RPMI7951 (cell line): ENCODE measurements around the gene RHBDD1. TPM values are rescaled to one million over a fixed set of nuclear protein-coding genes. Genes with fewer than 3 reads are reported as not detected.

Experiments used
- DNase-seq: peaks from one replicate; pipeline ENCODE4 v3.0.0-alpha.2; 2012; ENCODE audit warnings: low read depth
- total RNA-seq: library from RNA; depleted of rRNA; stranded (reverse); fragments of >200 nt; shearing (Covaris generic); gene quantifications from 2 replicates; pipeline ENCODE4 v1.2.3, GENCODE V29; 2014

Gene RHBDD1
- total RNA-seq, 1 experiment from 2014 or later, result 7.9 TPM

DNA sequence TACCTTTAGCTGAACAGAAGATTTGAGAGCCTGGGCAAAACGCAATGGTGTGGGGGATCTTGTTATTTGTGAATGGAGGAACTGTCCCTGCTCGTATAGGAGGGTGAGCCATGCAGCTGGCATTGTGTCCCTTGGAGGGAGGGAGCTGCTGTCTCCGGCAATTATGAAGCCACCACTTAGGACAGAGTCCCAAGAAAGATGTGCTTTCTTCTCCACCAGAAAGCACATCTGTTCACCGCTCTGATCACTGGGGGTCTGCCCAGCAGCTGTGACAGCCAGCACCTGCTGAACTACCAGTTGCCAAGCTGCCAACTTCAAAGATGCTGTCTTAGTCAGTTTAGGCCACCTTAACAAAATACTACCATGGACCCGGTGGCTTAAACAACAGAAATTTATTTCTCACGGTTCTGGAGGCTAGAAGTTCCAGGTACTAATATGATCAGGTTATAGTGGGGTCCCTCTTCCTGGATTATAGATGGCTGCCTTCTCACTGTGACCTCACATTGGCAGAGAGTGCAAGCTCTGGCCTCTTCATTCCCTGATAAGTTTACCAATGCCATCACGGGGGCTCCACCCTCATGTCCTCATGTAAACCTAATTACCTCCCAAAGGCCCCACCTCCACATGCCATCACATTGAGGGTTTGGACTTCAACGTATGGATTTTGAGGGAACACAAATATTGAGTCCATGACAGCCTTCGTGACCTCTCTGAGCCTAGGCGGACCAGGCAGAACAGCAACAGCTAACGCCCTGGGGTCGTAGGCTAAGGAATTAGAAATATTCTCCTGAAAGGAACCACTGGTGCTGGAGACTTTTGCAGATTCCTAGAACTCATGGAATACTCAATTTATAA is 148.3 kb downstream of the RHBDD1 start:
- no peak for DNase-seq

DNA sequence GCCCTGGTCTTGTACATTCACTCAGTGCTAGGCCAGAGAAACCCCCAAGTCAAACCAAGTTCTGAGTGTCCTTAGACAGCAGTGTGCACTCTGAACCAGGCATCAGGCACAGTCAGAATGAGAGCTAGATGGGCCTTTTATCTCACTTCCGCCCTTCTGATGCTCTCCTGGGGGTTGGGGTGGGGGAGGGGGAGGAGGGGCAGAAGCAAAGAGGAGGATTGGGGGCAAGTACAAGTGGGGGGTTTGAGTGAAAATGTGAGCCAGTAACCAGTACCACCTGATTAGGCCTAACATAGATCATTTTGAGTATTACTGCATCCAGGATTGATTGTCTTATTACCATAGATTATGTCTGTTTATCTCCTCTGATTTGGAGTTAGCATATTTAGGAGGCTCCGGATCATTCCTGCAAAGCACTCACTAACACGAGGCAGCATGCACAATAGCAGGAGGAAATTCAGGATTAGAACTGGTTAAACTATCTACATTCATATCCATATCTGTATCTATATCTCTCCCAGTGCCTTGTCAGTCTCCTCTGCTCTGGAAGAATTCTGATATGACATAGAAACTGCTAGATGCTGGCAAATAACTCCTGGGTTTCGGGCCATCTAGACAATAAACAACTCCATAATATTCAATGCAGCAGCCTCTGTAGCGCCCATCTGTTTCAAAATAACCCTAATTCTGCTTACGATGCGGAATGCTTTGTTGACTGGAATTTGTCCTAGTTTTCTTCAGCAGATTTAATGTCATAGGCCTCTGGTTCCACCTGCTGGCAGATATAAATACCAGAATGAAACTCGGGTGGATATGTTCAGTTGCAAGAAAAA is 149.1 kb downstream of the RHBDD1 start:
- DNase-seq, result peak; percentile 73

DNA sequence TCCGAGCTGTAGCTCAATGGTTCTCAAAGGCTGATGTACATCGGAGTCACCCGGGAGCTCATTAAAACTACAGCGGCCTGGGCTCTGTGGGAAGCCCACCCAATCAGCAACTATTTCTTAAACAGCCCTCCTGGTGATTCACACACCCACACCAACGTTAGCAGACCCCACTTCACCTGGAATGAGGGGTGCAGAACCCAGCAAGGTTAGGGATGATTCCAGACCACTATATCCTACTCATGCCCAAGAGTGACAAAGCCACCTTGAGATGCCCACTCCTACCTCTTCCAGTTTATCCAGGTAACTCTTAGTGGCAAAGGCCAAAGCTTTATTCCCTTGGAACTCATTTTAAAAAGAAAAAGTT is 149.7 kb downstream of the RHBDD1 start:
- no peak for DNase-seq

DNA sequence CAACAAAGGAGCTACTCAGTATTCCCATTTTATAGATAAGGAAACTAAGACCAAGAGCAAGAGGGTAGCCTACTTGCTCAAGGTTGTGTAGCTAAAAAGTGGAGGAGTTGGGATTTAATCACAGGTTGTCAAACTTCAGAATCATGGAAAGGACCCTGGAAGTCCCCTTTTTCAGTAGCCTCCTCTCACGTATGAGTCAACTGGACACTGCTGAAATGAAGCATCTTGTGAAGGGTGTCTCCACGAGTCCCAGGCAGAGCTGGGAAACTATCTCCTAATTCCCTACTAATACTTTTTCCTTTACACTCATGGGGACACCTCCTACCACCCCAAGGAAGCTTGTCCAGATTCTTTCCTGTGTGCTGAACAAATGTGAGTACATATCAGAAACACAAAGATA is 155.8 kb downstream of the RHBDD1 start:
- no peak for DNase-seq

DNA sequence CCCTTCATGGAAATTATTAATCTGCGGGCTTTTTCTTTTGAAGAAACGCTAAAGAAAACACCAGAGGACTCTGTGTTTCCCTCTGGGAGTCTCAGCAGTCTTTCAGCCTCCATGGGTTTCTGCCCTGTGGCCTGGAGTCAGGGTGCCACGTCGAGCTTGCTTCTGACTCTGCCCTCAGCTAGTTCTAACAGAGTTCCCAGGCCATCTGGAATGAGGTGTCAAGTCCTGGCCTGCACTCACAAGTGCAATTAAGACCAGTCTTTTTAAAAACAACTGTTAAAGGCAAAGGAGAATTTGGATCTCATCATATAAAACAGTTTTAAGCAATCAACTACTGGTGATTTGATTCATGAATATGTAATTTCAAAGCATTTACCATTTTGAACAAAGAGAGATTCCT is 157.3 kb downstream of the RHBDD1 start:
- DNase-seq, result no peak

DNA sequence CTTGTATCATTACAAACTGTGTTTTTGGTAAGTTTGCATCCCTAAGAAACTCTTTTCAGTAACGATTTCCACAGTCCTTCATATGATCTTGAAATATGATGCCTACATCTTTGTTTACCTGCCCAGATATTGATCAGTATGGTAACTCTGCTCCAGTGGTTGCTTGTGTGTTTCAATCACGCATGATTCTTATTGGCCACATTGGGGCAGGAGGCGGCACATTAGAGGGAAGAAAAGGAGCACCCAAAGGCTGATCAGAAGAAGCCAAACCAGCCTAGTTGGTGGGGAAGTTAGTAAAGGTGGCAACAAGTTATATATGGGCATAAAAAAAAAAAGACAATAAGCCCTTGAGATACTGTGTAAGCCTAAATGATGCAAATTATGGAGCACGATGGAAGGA is 158.9 kb downstream of the RHBDD1 start:
- peak; percentile 35 for DNase-seq

DNA sequence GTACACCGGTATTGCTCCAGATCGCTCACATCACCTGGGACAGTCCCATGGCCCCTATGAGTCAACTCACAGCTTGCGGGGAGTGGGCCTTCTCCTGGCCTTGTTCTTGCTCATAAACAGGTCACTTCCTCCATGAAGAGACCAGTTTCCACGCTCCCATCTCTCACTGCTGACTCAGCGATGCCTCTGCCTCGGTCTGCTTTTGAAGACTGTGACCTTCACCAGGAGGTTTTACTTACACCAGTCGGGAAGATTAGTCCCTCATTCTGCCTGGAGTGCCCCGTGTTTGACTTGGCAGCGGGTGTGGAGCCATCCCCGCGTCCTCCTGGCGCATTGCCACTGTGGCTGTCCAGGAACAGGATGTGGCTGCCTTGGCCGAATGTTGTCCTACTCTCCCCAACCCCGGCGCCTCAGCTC is 159.8 kb downstream of the RHBDD1 start:
- peak; percentile 96 for DNase-seq

DNA sequence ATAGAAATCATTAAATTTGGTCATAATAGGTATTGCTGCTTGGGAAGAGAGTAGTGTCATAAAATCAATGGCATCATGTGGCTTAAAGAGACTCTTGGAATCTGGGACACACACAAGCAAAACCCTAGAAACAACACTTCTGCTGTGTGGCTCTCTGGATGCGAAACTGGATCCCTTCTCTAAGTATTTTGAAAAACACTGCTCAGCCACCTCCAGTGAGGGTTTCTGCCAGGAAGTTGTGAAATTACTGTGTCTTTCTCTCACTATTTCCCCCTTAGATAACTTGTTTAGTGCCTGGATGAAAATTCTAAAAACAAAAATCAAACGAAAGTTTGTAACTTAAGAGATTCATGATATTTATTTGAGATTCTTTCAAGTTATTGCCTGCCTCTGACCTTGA is 163.8 kb downstream of the RHBDD1 start:
- DNase-seq, result no peak

DNA sequence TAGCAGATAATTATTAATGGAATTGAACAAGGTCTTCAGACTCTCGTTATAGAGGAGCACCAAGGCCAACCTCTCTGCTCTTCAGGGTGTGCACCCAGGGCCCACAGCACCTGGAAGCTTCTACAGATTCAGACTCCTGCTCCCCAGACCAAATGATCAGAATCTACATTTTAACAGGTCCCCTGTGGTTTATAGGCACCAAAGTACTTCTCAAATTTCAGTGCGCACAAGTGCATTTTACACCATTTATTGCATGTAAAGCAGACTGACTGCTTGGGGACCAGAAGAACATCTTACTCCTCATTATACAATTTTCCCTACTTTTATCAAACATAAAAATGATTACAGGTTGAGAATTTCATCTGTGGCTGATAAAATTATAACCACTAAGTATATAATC is 164.3 kb downstream of the RHBDD1 start:
- DNase-seq, result no peak

DNA sequence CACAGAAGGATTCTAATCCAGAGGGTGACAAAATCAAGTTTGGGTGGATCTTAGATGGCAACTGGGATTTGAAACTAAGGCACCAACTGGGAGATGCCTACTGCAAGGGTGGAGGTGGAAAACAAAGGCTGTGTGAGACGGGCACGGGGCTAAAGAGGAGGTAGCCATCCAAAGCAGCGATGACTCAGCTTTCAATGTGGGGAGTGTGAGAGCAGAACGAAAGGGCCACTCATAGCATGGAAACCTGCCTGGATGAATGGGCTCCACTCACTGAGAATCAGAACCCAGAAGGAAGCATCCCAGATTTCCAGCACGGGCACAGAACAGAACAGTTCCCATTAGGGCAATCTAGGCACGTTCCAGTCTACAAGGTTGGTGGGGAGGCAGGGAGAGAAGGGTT is 168.6 kb downstream of the RHBDD1 start:
- DNase-seq, result peak; percentile 60

DNA sequence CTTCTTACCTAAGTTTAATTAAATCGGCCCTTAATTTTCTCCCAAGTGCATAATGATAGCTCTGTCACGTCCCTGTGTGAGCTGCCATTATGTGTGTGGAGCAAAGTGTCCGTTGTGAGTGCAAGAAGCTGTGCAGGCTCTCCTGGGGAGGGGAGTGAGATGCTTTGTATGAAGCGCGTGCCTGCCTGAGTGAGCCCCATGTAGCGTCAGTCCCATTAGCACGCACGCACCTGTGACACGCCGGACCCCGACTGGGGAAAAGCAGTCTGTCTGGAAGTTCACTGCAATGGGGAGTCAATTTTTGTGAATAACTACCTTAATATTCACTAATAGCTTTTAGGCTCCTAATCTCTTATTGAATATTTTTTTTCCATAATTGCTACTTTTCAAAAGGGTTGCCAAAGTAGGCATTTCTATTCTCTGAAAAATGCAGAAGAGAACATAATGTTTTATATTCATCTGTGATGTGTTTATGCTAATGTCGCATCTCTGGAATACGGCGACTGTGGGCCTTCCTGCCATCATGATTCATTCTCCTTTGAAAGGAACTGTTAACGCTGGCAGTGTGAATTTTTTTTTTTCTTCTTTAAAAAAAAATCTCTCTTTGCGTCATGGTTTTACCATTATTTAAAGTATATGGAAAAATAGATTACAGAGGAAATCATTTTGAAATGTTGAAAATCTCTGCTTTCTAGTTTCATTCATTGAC is 170.5 kb downstream of the RHBDD1 start:
- DNase-seq, result no peak

DNA sequence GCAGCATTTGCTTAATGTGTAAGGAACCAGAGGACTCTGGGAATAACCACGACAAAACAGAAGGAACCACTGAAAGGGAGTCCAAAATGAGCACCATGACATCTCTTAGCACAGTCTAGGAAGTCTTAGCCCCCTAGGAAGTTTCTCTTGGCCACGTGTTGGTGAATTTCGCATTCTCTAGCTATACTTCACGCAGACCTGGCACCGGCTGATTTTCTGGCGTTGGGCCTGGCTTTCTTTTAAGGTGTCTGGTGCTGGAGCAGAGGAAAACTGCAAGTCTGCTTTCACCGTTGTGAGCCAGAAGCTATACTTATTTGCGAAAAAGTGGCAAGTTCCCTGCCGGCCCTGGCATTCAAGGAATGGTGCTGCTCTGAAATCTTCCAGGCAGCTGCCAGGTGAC is 171.3 kb downstream of the RHBDD1 start:
- no peak for DNase-seq

DNA sequence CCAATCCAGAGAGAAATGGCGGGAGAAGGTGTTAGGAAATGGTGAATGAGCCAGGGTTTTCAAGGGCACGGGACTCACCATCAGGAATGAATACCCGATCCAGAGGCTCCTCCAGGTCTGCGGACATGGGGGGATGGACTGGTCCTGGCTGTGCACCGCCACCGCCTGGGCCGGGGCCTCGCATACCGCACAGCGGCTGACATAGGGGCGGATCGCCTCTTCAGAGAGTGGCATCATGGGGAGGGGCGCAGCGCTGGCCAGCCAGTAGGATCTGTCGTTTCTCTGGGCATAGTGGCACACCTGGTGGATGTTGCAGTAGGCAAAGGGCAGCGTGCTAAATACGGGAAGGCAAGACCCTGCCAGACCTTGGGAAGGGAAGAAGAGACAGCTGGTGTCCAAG is 172.1 kb downstream of the RHBDD1 start:
- no peak for DNase-seq

DNA sequence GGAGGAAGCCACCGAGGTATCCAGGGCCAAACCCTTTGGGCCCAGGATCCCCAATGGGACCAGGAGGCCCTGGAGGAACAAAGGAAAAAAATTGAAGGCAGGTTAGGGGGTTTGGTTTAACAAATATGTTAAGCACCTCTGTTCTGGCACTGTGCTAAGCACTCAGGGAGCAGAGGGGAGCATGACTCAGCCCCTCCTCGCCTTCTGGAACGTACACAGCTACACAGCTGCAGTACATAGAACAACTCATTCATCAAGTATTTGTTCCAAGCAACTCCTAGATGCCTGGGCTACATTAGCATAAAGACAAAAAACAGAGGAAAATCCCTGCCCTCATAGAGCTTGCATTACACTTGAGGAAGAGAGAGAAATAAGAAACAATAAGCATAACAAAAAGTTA is 174.6 kb downstream of the RHBDD1 start:
- peak; percentile 42 for DNase-seq

DNA sequence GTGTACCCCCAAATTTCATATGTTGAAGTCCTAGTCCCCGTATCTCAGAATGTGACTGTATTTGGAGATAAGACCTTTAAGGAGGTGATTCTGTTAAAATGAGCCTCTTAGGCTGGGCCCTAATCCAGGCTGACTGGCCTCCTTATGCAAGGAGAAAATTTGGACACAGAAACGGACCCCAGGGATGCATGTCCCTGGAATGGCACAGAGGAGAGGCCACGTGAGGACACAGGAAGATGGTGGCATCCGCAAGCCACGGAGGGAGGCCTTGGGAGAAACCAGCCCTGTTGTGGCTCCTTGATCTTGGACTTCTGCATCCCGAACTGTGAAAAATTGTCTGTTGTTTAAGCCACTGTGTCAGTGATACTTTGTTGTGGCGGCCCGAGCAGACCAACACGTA is 177.5 kb downstream of the RHBDD1 start:
- DNase-seq, result no peak

DNA sequence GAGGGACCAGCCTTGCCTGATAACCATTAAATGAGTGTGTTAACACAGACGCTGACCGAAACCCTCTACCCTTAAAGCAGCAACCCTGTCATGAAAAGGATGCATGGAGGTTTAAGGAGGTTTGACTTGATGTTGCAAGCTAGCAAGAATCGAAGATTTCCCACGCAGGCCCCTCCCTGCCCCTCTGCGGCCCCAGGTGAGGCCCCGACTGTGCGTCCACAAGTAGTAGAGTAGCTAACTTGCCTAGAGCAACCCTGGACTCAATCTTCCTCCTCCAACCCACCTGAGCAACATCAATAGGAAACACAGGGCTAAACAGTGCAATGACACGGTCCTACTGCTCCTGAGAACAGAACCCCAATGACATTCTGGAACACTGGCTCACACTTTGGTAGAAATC is 178.0 kb downstream of the RHBDD1 start:
- no peak for DNase-seq

DNA sequence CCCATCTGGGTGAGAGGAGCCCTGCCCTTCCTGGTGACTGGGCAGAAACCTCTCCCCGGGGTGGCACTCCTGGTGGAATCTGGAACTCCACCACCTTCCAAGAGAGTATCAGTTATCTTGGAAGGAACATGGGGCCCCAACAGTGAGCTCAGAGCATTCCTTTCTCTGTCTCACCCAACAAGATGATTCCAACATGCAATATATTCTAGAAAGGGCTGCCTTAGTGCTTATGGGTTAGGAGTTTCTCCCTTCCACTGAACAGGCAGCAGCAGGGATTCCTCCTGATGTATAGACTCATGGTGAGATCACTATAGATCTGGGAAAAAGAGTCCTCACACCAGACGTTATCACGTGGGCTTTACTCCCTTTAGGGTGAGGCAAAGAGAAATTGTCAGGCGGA is 181.0 kb downstream of the RHBDD1 start:
- DNase-seq, result no peak

DNA sequence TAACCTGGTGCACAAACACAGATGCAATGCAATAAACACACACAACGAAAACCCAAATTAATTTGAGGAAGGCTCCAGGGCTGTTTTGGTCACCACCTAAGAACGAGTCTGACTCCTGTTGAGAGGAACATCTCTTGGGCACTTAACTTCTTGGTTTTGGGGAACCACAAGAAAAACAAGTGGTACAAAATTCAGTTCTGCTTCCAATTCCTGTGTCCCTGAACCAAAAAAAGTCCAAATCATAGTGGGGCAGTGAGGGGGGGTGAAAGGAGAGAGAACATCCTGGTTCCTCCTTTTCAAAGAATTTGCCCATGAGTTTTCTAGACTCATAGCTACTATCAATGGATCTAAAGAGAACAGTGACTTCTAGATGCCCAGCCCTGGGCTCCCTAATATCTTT is 184.6 kb downstream of the RHBDD1 start:
- DNase-seq, result no peak

DNA sequence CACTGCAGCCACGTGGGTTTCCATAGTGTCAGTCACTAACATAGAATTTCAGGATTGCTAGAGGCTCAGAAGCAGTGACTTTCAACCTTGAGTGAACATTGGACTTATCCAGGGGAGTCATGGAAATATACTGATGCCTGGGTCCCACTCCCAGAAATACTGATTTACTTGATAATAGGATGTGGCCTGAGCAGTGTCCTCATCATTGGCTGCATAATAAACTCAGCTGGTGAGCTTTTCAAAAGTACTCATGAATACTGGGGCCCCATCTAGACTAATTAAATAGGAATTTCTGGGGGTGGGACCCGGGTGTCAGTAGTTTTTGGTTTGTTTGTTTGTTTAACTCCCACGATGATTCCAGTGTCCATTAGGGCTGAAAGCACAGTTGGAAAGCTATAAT is 186.8 kb downstream of the RHBDD1 start:
- no peak for DNase-seq

DNA sequence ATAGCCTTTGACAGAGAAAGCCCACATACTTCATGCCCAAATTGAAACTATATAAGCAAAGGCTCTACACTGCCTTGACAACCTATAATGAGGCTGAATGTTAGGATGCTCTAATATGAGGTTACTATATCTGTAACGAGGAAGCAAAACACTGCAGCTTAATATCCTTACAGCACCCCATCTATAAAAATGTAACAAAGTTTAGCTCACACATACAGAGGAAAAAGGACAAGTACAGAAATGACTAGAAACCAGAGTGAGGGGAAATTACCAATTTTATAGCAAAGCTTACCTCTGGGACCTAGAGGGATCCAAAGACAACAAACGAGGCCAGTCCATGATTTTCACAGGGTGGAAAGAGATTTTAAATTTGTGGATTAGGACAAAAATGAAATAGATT is 189.7 kb downstream of the RHBDD1 start:
- no peak for DNase-seq

DNA sequence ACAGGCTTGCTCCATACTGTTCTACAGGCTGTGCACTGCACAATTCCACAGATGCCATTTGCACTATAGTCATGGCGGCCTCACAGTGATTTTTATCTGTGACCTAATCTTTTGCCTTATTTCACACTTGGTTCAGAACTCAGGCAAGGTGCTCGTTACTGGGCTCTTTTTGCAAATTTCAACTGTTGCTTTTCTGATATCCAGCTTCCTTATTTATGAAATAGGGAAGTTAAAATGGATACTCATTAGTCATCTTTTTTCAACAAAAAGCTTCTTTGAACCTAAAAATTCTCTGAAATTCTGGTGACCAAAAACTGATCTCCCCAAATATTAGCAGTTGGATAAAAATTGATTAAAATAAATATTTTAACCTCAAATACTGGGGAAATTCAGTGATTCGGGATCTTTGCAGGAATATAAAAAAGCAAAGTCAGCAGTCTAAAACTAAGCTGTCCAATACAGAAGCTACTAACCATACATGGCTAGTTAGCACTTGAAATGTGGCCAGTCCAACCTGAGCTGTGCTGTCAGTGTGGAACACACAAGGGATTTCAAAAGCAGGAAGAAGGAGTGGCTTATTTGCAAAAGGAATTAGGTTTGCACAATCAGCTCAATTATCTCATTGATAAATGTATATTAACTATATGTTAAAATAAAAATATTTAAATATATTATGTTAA is 193.7 kb downstream of the RHBDD1 start:
- no peak for DNase-seq

DNA sequence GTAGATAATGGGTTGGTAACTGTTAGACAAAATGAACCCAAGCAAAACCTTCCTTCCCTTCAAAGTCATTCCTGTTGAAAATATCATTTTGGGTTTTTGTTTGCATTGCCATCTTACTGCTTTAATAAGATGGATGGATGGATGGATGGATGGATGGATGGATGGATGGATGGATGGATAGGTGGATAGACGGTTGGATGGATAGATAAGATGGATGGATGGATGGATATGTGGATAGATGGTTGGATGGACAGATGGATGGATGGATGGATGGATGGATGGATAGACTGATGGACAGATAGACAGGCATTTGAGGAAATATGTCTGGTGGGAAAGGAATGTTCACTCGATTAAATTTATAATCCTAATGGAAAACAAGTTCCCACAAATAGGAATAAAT is 194.9 kb downstream of the RHBDD1 start:
- no peak for DNase-seq
